Left kidney (tissue), 2 donors: ENCODE data around the gene ADAMTS16. TPM values are rescaled to one million over a fixed set of nuclear protein-coding genes. Genes with fewer than 3 reads are reported as not detected.

Experiments used
- DNase-seq: peaks from one replicate; pipeline ENCODE4 v3.0.0-alpha.2; 2013
- polyA plus RNA-seq: library from polyadenylated mRNA; unstranded; fragments of 120-200 nt; gene quantifications from one replicate; pipeline ENCODE4 v1.2.1, GENCODE V29; 2013; ENCODE audit not compliant: insufficient read length

The ADAMTS16 gene
- polyA plus RNA-seq, 1 donor, result 72.4 TPM

DNA sequence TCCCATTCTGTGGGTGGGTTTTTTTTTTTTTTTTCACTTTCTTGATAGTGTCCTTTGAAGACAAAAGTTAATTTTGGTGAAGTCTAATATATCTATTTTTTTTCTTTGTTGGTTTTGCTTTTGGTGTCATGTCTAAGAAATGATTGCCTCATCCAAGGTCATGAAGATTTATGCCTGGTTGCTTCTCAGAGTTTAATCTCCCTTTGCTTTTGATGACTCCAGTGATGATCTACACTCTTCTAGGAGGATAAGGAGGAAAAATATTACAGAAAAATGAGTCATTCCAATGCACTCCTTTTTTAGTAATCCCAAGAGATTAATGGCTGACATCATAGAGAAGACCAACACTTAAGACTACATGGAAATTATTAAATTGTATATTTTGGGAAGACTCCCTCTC lies 202.7 kb downstream of the ADAMTS16 start:
- DNase-seq, result no peak

DNA sequence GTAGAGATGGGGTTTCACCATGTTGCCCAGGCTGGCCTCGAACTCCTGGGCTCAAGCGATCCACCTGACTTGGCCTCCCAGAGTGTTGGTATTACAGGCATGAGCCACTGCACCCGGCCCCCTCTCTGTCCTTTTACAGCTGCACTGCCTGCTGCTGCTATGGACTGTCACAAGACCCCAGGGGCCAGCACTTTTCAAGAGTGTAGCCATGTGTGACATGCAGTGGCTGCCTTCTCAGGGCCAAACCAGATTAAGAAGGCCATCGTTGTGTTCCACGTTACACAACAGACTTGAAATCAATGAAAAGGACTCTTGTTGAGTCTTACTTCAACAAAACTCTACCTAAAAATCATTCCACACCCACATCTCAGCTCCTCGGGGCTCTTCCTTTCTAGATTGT lies 203.4 kb downstream of the ADAMTS16 start:
- DNase-seq, result no peak

DNA sequence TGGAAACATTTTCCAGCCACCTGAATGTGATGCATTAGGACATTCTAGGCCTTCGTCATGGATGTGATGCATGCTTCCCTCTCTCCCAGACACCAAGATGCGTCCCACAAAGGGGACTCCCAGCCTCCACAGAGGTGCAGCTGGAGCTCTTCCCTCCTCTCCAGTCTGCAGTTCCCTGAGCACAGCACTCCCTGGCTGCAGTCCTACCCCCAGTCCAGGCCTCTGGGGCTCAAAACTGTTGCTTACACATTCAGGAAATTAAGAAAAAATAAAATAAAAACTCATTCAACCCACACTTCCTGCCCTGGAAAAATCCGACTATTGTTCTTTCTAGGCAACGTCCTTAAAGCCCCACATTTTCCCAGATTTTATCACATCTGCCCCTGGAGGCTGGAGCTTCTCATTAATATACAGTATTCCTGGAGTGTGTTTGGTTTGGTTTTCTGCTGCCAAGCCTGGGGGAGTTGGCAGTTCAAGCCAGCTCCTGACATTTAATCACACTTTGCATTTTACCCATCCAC lies 204.0 kb downstream of the ADAMTS16 start:
- no peak for DNase-seq

DNA sequence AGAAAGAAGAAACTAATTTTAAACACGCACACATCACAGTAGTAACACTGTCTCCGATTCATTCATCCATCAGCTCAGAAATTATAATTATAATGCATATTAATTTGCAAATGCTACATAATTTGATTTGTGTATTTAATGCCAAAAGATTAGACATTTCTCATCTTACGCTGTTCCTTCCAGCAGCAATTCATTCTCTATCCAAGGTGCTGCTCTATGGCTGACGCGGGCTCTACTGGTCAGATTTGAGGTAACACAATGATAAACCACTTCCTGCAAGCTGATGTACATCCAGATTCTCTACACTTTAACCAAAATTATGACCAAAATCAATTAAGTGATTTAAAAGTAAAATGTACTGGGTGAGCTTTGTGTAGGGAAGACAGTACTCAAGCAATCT lies 204.5 kb downstream of the ADAMTS16 start:
- no peak for DNase-seq

DNA sequence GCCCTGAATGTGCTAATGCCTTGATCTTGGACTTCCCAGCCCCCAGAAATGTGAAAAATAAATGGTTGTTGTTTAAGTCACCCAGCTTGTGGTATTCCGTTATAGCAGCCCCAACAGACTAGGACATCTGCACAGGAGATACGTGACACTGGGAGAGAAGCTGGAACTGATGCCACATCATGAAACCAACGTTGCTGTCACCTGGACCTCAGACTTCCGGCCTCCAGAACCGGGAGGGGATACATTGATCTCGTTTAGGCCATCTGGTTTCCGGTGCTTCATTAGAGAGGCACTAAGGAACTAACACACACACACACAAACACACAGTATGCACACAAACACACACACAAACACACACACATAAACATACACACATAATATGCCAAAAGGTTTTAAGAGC lies 207.3 kb downstream of the ADAMTS16 start:
- no peak for DNase-seq

DNA sequence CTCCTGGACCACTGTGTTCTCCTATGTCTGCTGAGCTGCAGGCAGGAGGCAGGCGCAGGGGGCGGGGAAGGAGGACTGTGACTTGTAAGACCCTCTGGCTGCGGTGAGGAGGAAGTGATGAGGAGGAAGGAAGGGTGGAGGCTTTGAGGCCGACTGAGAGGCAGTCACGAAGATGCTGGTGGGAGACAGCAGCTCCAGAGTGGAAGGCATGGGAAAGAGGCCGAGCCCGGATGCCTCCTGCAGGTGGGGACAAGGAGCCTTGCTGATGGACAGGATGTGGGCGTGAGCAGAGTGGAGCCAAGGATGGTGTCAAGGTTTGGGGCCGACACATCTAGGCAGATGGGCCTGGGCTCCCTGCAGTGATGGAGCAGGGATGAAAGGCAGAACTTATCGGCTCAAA lies 208.0 kb downstream of the ADAMTS16 start:
- DNase-seq, result no peak

DNA sequence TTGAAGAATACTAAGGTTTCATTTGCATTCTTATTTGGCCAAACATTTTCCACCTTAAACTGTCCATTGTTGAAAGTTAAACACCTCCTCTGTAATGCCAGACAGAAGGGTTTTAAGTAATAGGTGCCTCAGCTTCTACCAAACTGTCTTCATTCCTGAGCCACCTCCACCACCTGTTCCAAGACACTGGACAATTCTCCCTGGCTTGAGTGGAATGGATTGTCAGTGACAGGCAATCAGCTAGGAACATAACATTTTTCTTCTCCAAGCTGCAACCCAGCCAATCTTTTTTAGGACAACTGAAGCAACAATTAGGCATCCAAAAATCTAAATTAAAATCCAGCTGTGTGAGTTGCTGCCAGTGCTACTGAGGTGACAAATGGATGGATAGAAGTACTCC lies 208.4 kb downstream of the ADAMTS16 start:
- no peak for DNase-seq

DNA sequence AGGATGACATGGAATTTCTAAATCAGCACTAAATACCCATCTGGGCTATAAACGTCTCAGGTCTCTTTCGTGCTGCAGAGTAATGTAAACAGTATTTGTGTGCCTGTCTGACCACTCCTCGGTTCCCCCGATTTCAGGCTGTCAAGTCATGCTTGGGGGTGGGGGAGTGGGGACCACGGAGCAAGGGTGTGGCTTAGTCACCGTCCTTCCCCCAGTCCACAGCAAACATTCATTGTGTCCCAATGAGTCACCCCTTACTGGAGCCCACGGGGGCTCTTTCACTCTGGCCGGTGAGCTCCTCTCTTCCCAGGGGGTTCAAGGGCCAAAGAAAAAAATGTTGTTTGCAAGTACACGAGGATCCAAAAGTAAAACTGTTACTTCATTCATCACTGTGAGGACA lies 210.0 kb downstream of the ADAMTS16 start:
- DNase-seq, result no peak

DNA sequence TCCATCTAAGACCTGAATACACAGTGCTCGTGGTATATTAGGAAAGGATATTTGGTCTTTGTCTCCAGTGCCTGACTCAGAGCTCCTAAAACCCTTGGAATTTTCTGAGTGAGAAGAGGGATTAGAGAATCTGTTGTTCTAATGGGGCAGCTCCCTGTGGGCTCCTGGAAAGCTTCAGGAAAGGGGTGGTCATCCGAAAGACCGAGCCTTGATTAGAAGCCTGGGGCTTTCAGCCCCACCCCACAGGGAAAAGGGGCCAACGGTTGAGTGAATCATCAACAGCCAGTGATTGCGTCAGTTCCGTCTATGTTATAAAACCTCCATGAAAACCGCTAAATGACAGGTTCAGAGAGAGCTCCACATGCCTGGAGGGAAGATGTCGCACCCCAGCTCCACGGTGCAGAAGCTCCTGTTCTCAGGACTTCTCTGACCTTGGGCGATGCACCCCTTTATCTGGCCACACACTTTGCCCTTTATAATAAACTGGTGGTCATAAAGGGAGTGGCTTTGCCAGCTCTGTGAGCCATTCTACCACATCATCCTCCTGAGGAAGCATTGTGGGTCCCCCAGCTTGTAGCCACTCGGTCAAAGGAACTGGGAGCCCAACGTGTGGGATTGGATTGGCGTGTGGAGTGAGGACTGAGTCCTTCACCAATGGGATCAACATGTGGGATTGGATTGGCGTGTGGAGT lies 211.3 kb downstream of the ADAMTS16 start:
- DNase-seq, result no peak

DNA sequence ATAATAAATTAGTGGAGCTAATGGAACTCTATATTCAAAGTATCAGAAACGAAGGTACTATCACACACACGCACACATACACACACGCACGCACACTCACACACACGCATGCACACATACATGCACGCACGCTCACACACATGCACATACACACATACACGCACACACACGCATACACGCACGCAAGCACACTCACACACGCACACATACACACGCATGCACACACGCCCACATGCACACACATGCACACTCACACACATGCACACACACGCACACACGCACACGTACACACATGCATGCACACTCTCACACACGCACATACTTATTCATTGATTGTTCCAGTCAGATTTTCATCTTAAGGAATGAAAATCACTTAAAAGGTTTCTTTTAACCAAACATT lies 212.5 kb downstream of the ADAMTS16 start:
- DNase-seq, result no peak

DNA sequence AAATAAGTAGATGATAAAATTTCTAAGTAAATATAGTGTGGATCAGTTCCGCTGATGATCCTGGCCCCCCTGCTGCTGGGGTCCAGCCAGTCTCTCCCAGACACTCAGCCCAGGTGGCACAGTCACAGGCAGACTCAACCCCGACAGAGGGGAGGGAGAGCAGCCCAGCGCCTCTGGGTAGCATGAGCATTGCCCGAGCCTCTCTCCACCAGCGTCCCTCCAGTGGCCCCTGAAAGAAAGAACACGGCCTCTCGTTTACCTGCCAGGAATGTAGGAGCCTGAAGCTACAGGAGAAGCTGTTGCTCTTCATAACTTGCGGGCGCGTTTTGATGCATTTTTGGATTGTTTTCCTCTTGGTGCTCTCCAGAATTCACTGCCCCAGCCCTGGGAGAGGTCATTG lies 213.6 kb downstream of the ADAMTS16 start:
- DNase-seq, result no peak

DNA sequence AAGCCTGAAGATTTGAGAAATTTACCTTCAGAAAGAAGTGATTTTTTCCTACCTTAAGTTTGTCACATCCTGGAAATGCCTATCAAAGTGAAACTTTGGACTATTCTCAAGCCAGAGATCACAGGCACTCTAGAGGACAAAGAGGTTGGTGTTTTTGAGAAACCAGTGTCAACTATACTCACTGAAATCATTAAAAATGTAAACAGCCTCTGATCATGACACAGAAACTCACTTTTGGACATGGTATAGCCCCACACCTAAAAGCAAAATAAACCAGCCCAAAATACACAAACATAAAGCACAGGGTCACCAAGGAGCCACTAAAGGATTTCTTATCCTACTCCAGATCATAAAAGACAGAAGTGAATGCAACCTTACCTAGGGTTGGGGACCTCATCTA lies 216.6 kb downstream of the ADAMTS16 start:
- no peak for DNase-seq

DNA sequence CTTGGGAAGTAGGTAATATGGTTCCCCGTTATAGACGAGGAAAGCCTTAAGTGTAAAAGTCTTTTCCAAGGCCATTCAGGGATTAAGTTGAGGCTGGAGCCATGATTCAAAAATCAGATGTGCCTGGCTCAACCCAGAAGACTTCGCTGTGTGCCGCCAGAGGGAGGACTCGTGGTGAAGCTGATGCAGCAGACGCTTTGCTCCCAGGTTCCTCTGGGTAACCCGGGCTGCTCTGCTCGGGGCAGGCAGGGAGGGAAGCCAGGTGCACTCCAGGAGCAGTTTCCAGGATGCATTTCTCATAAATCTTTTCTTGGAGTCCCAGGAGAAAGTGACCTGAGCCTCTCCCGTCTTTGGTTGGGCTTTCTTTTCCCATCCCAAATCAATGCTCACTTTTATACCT lies 219.5 kb downstream of the ADAMTS16 start:
- DNase-seq, result no peak

DNA sequence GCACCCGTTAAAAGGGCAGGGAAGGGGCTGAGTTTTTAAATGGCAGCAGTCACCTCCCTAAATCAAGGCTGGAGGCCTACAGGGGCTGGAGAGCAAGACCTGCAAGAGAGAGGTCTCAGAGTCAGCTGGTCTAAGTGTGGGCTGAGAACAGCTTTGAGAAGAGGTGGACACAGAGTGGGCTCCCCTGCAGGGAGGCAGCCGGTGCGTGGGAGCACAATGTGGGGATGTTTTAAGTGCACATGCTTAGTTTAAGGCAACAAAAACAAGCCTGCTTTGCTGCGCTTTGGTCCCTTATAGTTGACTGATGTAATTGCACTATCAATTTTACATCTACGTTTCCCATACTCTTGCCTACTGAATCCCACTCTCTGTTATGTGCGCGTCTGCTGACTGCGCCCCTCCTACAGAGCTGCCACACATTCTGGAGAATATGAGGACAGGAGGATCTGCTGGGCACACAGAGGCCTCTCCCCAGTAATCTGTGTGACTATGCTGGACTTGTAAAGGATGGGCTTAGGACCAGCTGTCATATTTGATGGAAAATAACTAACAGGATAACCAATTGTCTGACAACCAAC lies 220.3 kb downstream of the ADAMTS16 start:
- no peak for DNase-seq

DNA sequence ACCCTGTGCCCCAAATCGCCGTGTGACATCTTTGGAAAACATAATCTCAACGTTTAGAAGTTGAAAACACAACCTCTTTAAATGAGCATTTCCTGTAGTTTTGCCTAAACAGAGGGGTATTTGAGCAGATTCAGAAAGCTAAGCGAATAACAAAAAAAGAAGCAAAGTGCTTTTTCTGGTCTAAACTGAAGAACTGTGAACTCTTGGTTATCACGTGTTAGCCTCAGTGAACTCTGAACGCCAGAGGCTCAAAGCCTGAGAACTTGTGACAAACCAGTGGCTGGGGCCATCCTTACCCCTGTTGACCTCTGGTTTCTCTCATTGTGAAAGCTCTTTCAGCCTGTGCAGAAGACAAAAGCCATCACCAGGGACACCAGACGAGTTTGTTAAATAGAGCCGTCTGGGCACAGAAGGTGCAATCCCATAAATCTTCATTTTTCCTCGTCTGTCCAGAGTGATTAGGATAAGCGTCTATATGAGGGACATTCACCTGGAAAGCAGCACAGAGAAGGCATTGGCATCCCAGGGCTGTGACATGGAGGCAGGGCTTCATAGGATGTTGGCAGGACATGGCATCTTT lies 220.9 kb downstream of the ADAMTS16 start:
- DNase-seq, result no peak

DNA sequence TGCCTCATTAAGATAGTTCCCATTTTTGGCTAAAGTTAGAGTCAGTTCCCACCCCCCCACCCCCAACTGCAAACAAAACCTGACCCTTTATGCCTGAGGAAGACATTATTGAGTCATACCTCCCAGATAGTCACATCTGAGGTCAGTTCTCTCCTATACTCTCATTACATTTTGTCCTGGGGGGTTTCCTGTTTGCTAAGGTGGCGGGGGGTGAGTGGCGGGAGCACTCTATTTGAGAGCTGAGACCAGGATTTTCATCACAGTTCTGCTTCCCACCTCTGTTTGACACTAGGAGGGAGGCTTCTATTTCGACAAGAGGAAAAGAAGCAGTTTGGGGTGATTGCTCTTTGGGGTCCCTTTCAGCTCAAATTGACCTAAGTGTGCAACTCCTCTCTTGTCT lies 222.9 kb downstream of the ADAMTS16 start:
- no peak for DNase-seq

DNA sequence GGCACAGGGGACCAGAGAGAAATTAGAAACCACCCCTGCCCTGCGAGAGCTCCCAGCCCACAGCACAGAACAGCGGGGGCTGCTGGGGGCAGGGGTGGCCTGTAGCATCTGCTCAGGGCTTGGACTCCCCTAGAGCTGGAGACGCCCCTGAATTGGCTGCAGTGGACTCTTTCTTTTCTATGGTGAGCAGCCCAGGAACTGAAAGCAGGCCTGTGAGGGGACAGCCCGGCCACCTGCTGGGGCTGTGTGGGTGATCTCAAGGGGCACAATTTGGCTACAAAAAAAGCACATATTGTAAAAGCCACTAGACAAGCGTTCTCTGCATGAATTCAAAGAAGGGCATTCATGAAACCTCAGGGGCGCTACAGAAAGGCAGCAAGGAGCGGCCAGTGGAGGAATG lies 224.8 kb downstream of the ADAMTS16 start:
- no peak for DNase-seq

DNA sequence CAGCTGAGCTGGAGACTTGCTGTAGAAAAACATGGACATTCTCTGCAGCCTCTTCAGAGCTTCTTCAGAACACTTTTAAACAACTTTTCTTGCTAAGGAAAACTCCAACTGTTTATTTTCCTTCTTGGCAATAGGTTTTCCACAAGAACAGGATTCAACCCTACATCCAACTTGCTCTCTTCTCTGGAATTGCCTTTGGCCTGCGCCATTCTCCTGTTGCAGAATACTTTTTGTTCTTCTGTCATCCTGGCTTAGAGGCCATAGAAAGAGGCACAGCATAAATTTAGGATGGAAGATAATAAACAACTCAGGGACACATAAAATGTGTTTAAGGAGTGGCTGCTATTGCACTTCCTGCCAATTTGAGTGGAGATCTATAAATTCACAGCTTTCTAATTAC lies 227.6 kb downstream of the ADAMTS16 start:
- DNase-seq, result no peak

DNA sequence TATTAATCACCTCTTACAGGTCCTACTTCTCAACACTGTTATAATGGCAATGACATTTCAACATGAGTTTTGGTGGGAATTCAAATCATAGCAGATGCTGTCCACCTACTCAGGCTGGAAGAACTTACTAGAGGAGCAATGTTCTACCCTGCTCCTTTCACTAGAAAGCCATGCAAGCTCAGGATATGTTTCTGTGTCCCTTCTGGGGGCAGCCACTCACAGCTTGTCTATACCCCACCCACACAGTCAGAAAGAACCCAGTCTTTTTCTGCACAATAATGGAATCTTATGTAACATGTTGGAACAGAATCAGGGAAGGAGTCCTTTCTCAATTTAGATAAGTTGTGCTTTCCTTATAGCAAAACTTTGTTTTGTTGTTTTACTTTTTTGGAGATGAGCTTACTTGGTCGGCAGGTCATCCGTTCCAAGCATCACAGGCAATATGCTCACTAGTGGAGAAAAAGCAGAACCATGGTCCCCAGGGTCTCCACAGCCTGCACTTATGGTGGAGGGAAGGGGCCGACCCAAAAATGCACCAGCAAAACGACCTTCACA lies 229.0 kb downstream of the ADAMTS16 start:
- DNase-seq, result no peak
